Smooth muscle cell (in vitro differentiated cells): ENCODE measurements around the gene COL6A1. TPM values are rescaled to one million over a fixed set of nuclear protein-coding genes. Genes with fewer than 3 reads are reported as not detected.

Experiments
- DNase-seq: peaks from one replicate; lab custom pipeline; 2025; ENCODE audit not compliant: unreplicated experiment; lab: John Stamatoyannopoulos, UW
- H2AFZ ChIP-seq: fragments of 200-600 bp; sonication (generic); 2 replicates; pipeline ENCODE4 v1.6.0; 2016; ENCODE audit warnings: antibody characterized with exemption, low read depth, mild to moderate bottlenecking
- H3F3A ChIP-seq: fragments of 200-600 bp; sonication (generic); 2 replicates; pipeline ENCODE4 v1.6.0; 2017; ENCODE audit warnings: antibody characterized with exemption, low read depth
- H3K27ac ChIP-seq: fragments of 200-600 bp; sonication (generic); 2 replicates; pipeline ENCODE4 v1.5.1; 2016; ENCODE audit warnings: low read depth, mild to moderate bottlenecking
- H3K27me3 ChIP-seq: fragments of 200-600 bp; sonication (generic); 2 replicates; pipeline ENCODE4 v1.6.1; 2016; ENCODE audit warnings: low read depth, mild to moderate bottlenecking
- H3K36me3 ChIP-seq: fragments of 200-600 bp; sonication (generic); 2 replicates; pipeline ENCODE4 v1.5.1; 2016; ENCODE audit warnings: low read depth
- H3K4me1 ChIP-seq: fragments of 200-600 bp; sonication (generic); 2 replicates; pipeline ENCODE4 v1.5.1; 2016; ENCODE audit warnings: low read depth
- H3K4me2 ChIP-seq: fragments of 200-600 bp; sonication (generic); 2 replicates; pipeline ENCODE4 v1.6.0; 2016; ENCODE audit warnings: mild to moderate bottlenecking
- H3K4me3 ChIP-seq: fragments of 200-600 bp; sonication (generic); 2 replicates; pipeline ENCODE4 v1.5.1; 2016; ENCODE audit warnings: mild to moderate bottlenecking
- H3K79me2 ChIP-seq: fragments of 200-600 bp; sonication (generic); 2 replicates; pipeline ENCODE4 v1.6.0; 2016; ENCODE audit warnings: low read depth, mild to moderate bottlenecking
- H3K9ac ChIP-seq: fragments of 200-600 bp; sonication (generic); 2 replicates; pipeline ENCODE4 v1.6.0; 2016; ENCODE audit warnings: low read depth
- H3K9me3 ChIP-seq: fragments of 200-600 bp; sonication (generic); replicated peaks from 2 replicates; pipeline ENCODE4 v1.5.1; 2016; ENCODE audit warnings: low read depth
- H4K20me1 ChIP-seq: fragments of 200-600 bp; sonication (generic); 2 replicates; pipeline ENCODE4 v1.6.0; 2016; ENCODE audit warnings: low read depth
- CTCF ChIP-seq: fragments of 200-600 bp; sonication (generic); IDR thresholded peaks from 2 replicates; pipeline ENCODE4 v1.5.1; 2017; ENCODE audit warnings: borderline replicate concordance, mild to moderate bottlenecking, antibody characterized with exemption; ENCODE audit not compliant: insufficient read depth, poor library complexity, severe bottlenecking
- WGBS: methylation state at CpG from one replicate; pipeline ENCODE4 v1.1.7; 2016; ENCODE audit warnings: low lambda C conversion rate; 5-methylcytosine and 5-hydroxymethylcytosine counted together
- polyA plus RNA-seq: library from polyadenylated mRNA; unstranded; fragments of >200 nt; fragmentation: Nextera tagmentation; extraction: Ambion mirVana; gene quantifications from 2 replicates; pipeline ENCODE4 v1.2.1, GENCODE V29; 2016
- total RNA-seq: library from RNA; depleted of rRNA; stranded (reverse); fragments of >200 nt; gene quantifications from 2 replicates; pipeline ENCODE4 v1.2.3, GENCODE V29; 2014

The COL6A1 gene
- total and polyA plus RNA-seq, 2 experiments from 2014 or later, result 1,292 to 2,827 TPM

- no peak for TF ChIP-seq CTCF
- DNase-seq, result no peak
- H3K9me3 ChIP-seq, result no peaks in the 10 kb centered on the region
- no peak overlapping the region for H3K4me2 ChIP-seq
- H3K4me3 ChIP-seq, result no peak overlapping the region
- H3F3A ChIP-seq, result no peaks in the 10 kb centered on the region
- H4K20me1 ChIP-seq, result no peaks in the 10 kb centered on the region
- no peak overlapping the region for H2AFZ ChIP-seq
- no peak overlapping the region for H3K9ac ChIP-seq
- no peak overlapping the region for H3K27ac ChIP-seq
- no peaks in the 10 kb centered on the region for H3K79me2 ChIP-seq
- WGBS, result 95% methylated on average over 17 of the region's 23 CpGs
- H3K36me3 ChIP-seq, result no peaks in the 10 kb centered on the region
- H3K4me1 ChIP-seq, result no peaks in the 10 kb centered on the region
- no peaks in the 10 kb centered on the region for H3K27me3 ChIP-seq
Observed at GRCh38 chr21:45940621-45941337, 40.8 kb upstream of the COL6A1 start.

GRCh38 chr21:45941338-45941710, 40.2 kb upstream of the COL6A1 start:
- Histone ChIP-seq H3K4me3 (no peak overlapping the region), H3K4me1 (no peaks in the 10 kb centered on the region), H3K36me3 (no peaks in the 10 kb centered on the region), H3K4me2 (no peak overlapping the region), H3K79me2 (no peaks in the 10 kb centered on the region), H3K9ac (no peak overlapping the region), H3F3A (no peaks in the 10 kb centered on the region), H3K27ac (no peak overlapping the region), H2AFZ (no peak overlapping the region), H3K9me3 (no peaks in the 10 kb centered on the region), H4K20me1 (no peaks in the 10 kb centered on the region), H3K27me3 (no peaks in the 10 kb centered on the region)
- no peak for DNase-seq
- no peak for TF ChIP-seq CTCF
- WGBS, result 97% methylated on average over 14 of the region's 14 CpGs

GRCh38 chr21:45941717-45942546, 39.6 kb upstream of the COL6A1 start:
- no peaks in the 10 kb centered on the region for H4K20me1 ChIP-seq
- no peak overlapping the region for H3K4me2 ChIP-seq
- no peak overlapping the region for H3K27ac ChIP-seq
- 93% methylated on average over 24 of the region's 32 CpGs for WGBS
- H3K9ac ChIP-seq, result no peak overlapping the region
- no peaks in the 10 kb centered on the region for H3F3A ChIP-seq
- no peak for TF ChIP-seq CTCF
- no peaks in the 10 kb centered on the region for H3K79me2 ChIP-seq
- no peaks in the 10 kb centered on the region for H3K36me3 ChIP-seq
- no peaks in the 10 kb centered on the region for H3K4me1 ChIP-seq
- DNase-seq, result no peak
- H3K9me3 ChIP-seq, result no peaks in the 10 kb centered on the region
- H3K27me3 ChIP-seq, result no peaks in the 10 kb centered on the region
- no peak overlapping the region for H3K4me3 ChIP-seq
- H2AFZ ChIP-seq, result no peak overlapping the region
